Naive B cell (primary cell): ENCODE results near the gene ADIPOR2. TPM values are rescaled to one million over a fixed set of nuclear protein-coding genes. Genes with fewer than 3 reads are reported as not detected.

Experiments
- ATAC-seq, 2 donors: fragments of 150-1000 bp; cut with Tn5 transposase; 2 replicates each; pipeline ENCODE4 v1.10.0; 2021; ENCODE audit warnings: low read depth in 2 of 2, mild to moderate bottlenecking in 2 of 2, moderate library complexity in 2 of 2
- DNase-seq: peaks from one replicate; pipeline ENCODE4 v3.0.0; 2022
- H3K27ac Mint-ChIP-seq, 6 donors: one replicate each; pipeline ENCODE4 v1.8.0; 2020 to 2022; ENCODE audit warnings: mild to moderate bottlenecking in 6 of 6, mixed read lengths in 6 of 6, moderate library complexity in 5 of 6, inconsistent platforms in 2 of 6
- H3K27me3 Mint-ChIP-seq, 3 donors: one replicate each; pipeline ENCODE4 v1.8.0; 2021 to 2022; ENCODE audit warnings: mixed read lengths in 3 of 3, mild to moderate bottlenecking in 1 of 3
- H3K36me3 Mint-ChIP-seq, 2 donors: one replicate each; pipeline ENCODE4 v1.8.0; 2020 to 2022; ENCODE audit warnings: mixed read lengths in 2 of 2, inconsistent platforms in 1 of 2, mild to moderate bottlenecking in 1 of 2
- H3K4me1 Mint-ChIP-seq, 3 donors: one replicate each; pipeline ENCODE4 v1.8.0; 2020 to 2022; ENCODE audit warnings: mixed read lengths in 3 of 3, inconsistent platforms in 1 of 3, mild to moderate bottlenecking in 1 of 3, moderate library complexity in 1 of 3
- H3K4me3 Mint-ChIP-seq, 8 donors: one replicate each; pipeline ENCODE4 v1.8.0; 2020 to 2022; ENCODE audit warnings: mild to moderate bottlenecking in 8 of 8, mixed read lengths in 8 of 8, moderate library complexity in 8 of 8, inconsistent platforms in 2 of 8
- H3K9me3 Mint-ChIP-seq, 7 donors: one replicate each; pipeline ENCODE4 v1.8.0; 2020 to 2022; ENCODE audit warnings: mixed read lengths in 7 of 7, mild to moderate bottlenecking in 5 of 7, inconsistent platforms in 2 of 7, moderate library complexity in 1 of 7
- polyA plus RNA-seq, 6 donors: library from polyadenylated mRNA; unstranded; fragments of 300-500 nt; fragmentation: Illumina TruSeq; gene quantifications; one replicate each; pipeline ENCODE4 v1.2.3, GENCODE V29; 2021; ENCODE audit warnings: low read depth in 6 of 6

ADIPOR2 gene
- polyA plus RNA-seq, 6 donors from 2014 or later = 2.4 to 4.2 (median 3.7) TPM

DNA sequence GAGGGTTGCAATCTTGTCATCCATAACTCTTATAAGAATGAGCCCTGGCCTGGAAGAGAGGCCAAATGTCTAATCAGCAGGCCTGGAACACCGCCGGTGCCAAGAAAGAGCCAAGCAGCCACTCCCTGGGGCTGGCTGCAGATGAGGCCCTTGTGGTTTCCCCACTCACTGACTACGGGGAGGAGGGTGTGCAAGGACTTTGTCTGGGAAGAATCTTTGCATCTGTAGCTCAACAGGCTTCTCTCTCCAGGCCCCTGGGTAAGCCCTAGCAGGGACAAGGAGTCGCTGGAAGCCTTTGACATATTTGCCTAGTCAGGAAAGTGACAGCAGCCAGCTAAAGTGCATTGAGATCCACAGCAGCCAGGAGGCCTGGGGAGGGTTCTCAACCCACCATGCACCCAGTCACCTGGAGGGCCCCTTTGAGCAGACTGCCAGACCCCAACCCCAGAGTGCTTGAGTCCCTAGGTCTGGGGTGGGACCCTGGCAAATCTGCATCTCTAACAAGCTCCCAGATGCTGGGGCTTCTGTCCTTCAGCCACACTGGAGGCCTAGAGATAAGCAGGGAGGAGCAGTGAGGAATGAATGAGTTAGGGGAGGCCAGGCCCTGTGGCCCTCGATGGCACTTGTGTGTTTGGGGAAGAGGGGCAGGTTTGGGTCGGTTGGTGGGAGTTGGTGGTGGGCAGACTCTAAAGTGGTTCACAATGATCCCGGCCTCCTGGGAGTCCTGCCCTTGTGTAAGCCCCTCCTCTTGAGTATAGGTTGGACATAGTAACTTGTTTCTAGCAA, 115.6 kb downstream of the ADIPOR2 start:
- H3K9me3 Mint-ChIP-seq = peaks cover 0 to 4% (median 0%) of the 10 kb centered on the region in 7 donors
- DNase-seq (no peak), ATAC-seq (no peak)
- no peaks in the 10 kb centered on the region for H3K36me3 Mint-ChIP-seq
- peaks cover 5 to 17% (median 12%) of the 10 kb centered on the region in 3 donors for H3K4me1 Mint-ChIP-seq
- peaks cover 0 to 13% (median 13%) of the 10 kb centered on the region in 3 donors for H3K27me3 Mint-ChIP-seq
- H3K27ac Mint-ChIP-seq = peak overlapping the region in 1 of 6 donors; percentile 24
- H3K4me3 Mint-ChIP-seq = no peak overlapping the region

DNA sequence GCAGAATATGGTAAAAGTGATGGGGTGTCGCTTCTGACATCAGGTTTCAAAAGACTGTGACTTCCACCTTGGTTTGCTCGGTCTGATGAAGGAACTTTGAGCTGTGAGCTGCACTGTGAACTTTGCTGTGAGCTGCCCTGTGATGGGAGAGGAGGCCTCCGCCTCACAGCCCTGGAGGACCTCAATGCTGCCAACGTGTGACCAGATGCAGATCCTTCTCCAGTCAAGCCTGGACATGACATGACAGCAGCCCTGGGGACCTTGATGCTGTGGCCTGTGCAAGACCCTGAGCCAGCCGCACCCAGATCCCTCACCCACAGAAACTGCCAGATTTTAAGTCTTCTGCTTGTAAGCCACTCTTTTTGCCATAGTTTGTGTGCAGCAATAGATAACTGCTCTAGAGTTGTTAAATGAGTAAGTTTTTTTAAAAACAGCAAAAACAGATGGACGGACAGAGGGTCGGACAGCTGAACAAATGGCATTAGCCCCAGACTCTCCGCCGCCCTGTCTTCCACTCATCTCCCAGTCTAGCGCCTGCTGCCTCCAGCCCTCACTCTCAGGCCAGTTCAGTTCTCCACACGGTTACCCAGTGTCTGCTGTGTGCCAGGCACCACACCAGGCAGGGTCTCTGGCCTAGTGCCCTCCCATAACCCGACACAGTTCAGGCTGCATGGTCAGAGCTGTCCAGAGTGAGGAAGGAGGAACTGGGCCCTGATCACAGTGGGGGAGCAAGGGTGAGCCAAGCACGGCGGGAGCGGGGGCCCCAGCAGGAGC, 116.4 kb downstream of the ADIPOR2 start:
- H3K27ac Mint-ChIP-seq = no peak overlapping the region
- H3K36me3 Mint-ChIP-seq = no peaks in the 10 kb centered on the region
- no peak for DNase-seq
- peak overlapping the region in 1 of 8 donors; percentile 74 for H3K4me3 Mint-ChIP-seq
- H3K9me3 Mint-ChIP-seq = peaks cover 0 to 4% (median 0%) of the 10 kb centered on the region in 7 donors
- peaks cover 0 to 17% (median 13%) of the 10 kb centered on the region in 3 donors for H3K27me3 Mint-ChIP-seq
- H3K4me1 Mint-ChIP-seq = peaks cover 9 to 17% (median 9%) of the 10 kb centered on the region in 3 donors
- ATAC-seq = no peak

DNA sequence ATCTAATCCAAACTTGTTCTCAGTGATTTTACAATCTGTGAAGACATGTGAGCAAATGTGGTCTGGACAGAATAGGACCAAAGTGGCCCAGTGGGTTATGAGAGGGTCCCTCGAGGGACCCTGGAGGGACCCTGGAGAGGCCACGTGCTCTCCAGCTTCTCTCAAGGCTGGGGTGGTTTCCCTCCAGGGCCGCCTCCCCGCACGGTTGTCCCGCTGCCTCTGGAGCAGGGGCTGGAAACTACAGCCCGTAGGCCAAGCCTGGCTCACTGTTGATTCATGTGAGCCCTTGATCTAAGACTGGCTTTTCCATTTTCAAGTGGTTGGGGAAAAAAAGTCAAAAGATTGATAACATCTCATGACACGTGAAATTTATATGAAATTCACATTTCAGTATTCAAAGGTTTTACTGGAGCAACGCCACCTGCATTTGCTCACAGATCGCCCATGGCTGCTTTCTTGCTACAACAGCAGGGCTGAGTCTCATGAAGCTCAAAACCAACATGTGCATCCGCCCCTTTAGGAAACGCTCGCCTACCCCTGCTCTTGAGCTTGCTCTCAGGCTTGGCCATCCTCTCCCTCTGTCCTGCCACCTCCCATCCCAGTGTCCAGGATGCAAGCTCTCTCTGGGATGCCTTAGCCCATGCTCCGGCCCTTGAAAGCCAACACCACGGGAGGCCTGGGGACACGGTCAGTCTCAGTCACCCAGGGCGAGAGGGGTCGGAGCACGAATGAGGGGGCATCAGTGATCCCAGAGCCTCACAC, 117.3 kb downstream of the ADIPOR2 start:
- H3K4me3 Mint-ChIP-seq = no peak overlapping the region
- H3K27me3 Mint-ChIP-seq = peaks cover 0 to 18% (median 17%) of the 10 kb centered on the region in 3 donors
- H3K9me3 Mint-ChIP-seq = peaks cover 0 to 4% (median 0%) of the 10 kb centered on the region in 7 donors
- no peak overlapping the region for H3K27ac Mint-ChIP-seq
- no peak for ATAC-seq
- no peaks in the 10 kb centered on the region for H3K36me3 Mint-ChIP-seq
- peaks cover 8 to 17% (median 9%) of the 10 kb centered on the region in 3 donors for H3K4me1 Mint-ChIP-seq
- no peak for DNase-seq

DNA sequence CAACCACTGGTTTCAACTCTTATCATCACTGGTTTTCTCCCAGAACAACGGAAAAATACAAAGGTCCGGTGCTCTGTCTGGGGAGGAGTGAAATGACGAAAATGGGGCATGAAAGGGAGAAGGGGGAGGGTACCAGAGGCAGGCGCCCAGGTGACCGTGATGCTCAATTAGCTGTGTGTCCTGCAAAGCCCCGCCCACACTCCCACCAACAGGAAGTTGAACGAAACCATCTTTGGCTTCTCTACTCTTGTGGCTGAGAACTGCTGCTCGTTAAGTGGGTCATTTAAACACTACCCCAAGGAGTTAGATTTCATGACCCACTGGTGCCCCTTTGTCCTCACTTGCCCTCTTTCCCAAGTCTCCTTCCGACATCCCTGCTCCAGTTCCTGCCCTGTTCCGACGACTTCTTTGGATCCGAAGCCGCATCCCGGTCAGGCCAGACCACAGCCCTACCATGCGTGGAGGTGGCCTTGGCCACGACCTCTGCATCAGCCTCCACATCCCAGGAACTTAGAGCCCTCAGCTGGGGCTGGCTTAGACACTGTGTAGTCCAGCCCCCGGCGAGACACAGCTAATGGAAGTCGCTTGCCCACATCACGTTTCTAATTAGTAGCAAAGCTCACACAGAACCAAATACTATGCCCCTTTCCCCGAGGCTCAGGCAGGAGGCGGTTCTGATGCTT, 118.1 kb downstream of the ADIPOR2 start:
- Mint-ChIP-seq H3K27ac (no peak overlapping the region), H3K4me3 (no peak overlapping the region)
- ATAC-seq = no peak

DNA sequence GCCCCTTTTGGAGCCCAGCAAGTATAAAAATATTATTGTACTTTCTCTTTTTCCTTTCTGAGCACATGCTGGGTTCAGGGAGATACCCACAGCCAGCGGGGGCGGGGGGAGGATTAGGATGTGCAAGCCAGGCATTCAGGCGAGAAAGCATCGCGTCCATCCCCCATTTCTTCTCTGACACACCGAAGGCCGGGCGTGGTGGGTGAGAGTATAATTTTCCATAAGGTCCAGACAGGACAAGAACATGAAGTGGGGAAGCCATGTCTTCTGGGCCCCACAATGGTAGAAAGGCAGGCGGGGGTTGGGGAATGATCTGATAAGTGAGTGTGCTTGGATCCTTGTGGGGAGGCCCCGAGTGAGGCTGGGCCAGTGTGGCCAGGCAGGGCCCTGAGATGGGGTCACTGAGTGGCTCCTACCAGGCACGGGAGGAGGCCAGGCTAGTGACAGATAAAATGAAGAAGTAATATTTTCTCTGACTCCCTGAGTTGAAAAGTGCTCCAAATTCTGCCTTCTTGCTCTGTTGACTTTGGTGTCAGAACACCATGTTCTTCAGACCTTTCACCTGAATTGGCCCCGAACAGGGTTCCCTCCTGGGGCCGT, 118.8 kb downstream of the ADIPOR2 start:
- peaks cover 0 to 2% (median 0%) of the 10 kb centered on the region in 7 donors for H3K9me3 Mint-ChIP-seq
- H3K4me3 Mint-ChIP-seq = no peak overlapping the region
- H3K36me3 Mint-ChIP-seq = no peaks in the 10 kb centered on the region
- ATAC-seq (no peak), DNase-seq (no peak)
- peaks cover 4 to 11% (median 5%) of the 10 kb centered on the region in 3 donors for H3K4me1 Mint-ChIP-seq
- peak overlapping the region in 1 of 6 donors; percentile 39 for H3K27ac Mint-ChIP-seq
- H3K27me3 Mint-ChIP-seq = peaks cover 0 to 22% (median 22%) of the 10 kb centered on the region in 3 donors

More for the DNA sequence above, 118.1 kb downstream of the ADIPOR2 start:
- Mint-ChIP-seq H3K4me1 (peaks cover 8 to 17% (median 9%) of the 10 kb centered on the region in 3 donors), H3K36me3 (no peaks in the 10 kb centered on the region), H3K27me3 (peaks cover 0 to 18% (median 17%) of the 10 kb centered on the region in 3 donors), H3K9me3 (peaks cover 0 to 4% (median 0%) of the 10 kb centered on the region in 7 donors)
- DNase-seq = no peak

DNA sequence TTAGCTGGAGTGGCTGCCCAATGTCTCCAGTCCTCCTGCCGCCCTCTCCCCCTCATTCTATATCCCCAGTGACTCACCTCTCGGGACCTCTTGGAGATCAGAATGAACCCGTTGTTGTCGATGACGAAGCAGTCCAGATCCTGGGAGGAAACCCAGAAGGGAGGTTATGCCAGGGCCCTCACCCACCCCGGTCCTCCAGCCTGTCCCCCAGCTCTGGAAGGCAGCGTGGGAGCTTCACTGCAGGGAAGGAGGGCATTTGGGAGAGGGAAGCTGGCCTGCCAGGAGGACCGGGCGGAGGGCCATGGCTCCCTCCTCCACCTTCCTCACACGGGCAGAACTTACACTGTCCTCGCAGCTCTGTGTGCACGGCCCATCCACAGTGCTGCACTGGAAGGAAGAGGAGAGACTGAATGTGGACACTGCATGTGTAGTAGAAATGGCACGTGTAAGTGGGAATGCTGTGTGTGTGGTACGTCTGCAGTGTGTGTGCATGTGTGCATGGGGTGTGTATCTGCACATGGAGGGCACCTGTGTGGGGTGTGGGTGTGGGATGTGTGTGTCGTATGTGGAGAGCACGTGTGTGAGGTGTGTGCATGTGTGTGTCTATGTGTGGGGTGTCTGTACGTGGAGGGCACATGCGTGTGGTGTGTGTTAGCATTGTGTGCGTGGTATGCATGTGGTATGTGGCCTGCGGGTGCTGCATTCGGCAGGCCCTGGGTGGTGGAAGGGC, 119.5 kb downstream of the ADIPOR2 start:
- ATAC-seq (no peak), DNase-seq (no peak)
- Mint-ChIP-seq H3K36me3 (no peaks in the 10 kb centered on the region), H3K9me3 (peaks cover 0 to 2% (median 0%) of the 10 kb centered on the region in 7 donors), H3K4me1 (peaks cover 4 to 10% (median 4%) of the 10 kb centered on the region in 3 donors), H3K27ac (no peak overlapping the region), H3K27me3 (peaks cover 0 to 29% (median 28%) of the 10 kb centered on the region in 3 donors), H3K4me3 (peak overlapping the region in 1 of 8 donors; percentile 35)

DNA sequence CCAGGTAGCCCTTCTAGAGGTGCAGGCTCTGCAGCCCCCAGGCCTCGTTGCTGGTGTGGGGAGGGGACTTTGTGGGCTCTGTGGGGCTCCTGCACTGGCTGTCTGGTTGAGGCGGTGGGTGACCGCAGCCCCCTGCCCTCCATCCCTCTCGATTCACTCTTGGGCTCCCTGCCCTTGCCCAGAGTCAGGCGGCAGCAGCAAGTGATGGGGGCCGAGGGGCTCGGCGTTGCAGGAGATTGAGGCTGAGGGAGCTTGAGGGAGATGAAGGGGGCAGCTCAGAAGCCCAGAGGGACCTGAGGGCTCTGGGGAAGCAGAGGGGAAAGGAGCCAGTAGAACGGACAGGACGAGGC, 120.0 kb downstream of the ADIPOR2 start:
- peaks cover 0 to 2% (median 0%) of the 10 kb centered on the region in 7 donors for H3K9me3 Mint-ChIP-seq
- H3K4me1 Mint-ChIP-seq = peaks cover 4 to 10% (median 4%) of the 10 kb centered on the region in 3 donors
- H3K27me3 Mint-ChIP-seq = peaks cover 4 to 34% (median 34%) of the 10 kb centered on the region in 3 donors
- no peak overlapping the region for H3K27ac Mint-ChIP-seq
- no peaks in the 10 kb centered on the region for H3K36me3 Mint-ChIP-seq
- ATAC-seq (no peak), DNase-seq (no peak)
- peak overlapping the region in 1 of 8 donors; percentile 35 for H3K4me3 Mint-ChIP-seq

DNA sequence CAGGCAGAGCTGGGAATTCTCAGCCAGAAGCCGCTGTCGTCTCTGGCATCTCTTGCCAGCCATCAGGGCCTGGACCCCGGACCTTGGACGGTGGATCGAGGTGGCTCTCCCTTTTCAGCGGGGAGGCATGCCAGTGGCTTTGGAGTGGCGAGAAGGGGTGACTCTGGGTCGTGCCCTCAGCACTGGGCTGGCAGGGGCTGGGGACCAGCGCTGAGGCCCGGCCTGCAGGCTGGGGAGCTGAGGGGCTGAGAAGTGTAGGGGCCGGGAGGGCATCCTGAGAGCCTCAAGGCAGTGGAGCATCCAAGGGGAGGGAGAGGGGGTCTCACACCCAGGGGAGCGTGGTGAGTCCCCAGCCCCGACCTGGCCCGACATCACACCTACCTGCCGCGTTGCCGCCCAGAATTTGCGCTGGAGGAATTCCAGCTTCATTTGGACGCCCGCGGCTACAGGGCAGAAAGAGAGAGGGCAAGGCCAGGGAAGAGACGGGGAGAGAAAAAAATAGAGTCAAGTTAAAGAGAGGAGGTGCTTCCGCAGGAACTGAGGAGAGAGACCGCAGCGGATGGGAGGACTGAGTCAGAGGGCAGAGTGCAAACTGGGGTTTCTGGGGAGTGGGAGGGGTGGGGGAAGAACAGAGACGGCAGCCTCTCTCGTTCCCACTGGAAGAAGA, 120.5 kb downstream of the ADIPOR2 start:
- Mint-ChIP-seq H3K36me3 (no peaks in the 10 kb centered on the region), H3K27me3 (peaks cover 6 to 38% (median 36%) of the 10 kb centered on the region in 3 donors), H3K4me1 (peaks cover 4 to 10% (median 4%) of the 10 kb centered on the region in 3 donors), H3K9me3 (peaks cover 0 to 2% (median 0%) of the 10 kb centered on the region in 7 donors), H3K4me3 (no peak overlapping the region), H3K27ac (peak overlapping the region in 1 of 6 donors; percentile 67)
- ATAC-seq (no peak), DNase-seq (no peak)

DNA sequence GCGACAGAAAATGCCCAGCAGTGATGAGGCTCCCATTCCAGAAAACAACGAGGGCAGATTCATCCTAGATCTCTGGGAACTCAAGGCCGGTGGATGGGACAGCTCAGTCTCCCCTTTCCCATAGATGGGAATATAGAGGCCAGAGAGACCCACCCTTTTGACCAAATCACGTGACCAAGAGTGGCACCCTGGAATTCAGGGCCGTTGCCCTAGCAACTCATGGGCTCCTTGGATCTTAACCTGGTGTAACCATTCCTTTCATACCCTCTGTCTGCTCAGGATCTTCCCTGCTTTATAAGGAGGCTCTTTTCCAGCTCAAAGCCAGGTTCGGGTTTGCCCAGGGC, 121.0 kb downstream of the ADIPOR2 start:
- ATAC-seq (no peak), DNase-seq (no peak)
- Mint-ChIP-seq H3K27ac (no peak overlapping the region), H3K36me3 (no peaks in the 10 kb centered on the region), H3K4me1 (peaks cover 4 to 10% (median 4%) of the 10 kb centered on the region in 3 donors), H3K4me3 (no peak overlapping the region), H3K9me3 (peaks cover 0 to 2% (median 0%) of the 10 kb centered on the region in 7 donors), H3K27me3 (peaks cover 11 to 41% (median 36%) of the 10 kb centered on the region in 3 donors)

DNA sequence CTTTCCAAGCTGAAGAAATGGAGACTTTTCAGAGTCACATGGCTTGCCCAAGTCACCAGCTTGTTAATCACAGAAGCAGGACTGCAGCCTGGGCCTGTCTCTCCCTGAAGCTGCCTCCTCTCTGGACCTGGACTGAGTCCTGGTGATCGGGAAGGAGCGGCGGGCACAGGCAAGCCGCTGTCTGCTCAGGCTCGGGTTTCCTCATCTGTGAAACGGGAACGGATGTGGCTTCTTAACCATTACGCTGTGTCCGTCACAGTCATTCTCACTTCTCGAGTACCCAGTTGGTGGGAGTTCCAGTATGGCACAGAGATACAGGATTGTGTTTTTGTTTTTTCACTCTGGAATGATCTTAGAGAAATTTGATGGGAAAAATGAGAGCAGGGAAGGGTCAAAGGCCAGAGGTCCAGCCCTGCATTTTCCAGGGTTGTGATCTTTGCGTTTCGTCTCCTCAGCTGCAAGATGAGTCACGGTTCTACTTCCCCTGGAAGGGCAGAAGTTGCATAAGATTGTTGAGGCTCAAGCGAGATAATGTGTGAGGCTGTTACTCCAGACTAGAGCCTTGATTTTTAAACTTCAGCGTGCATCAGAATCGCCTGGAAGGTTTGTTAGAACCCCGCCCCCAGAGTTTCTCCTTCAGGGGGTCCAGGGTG, 121.9 kb downstream of the ADIPOR2 start:
- Mint-ChIP-seq H3K4me1 (peaks cover 4 to 10% (median 4%) of the 10 kb centered on the region in 3 donors), H3K36me3 (no peaks in the 10 kb centered on the region), H3K27me3 (peaks cover 11 to 41% (median 36%) of the 10 kb centered on the region in 3 donors), H3K9me3 (peaks cover 0 to 2% (median 0%) of the 10 kb centered on the region in 7 donors), H3K4me3 (no peak overlapping the region), H3K27ac (peak overlapping the region in 1 of 6 donors; percentile 34)
- no peak for DNase-seq
- ATAC-seq = no peak

DNA sequence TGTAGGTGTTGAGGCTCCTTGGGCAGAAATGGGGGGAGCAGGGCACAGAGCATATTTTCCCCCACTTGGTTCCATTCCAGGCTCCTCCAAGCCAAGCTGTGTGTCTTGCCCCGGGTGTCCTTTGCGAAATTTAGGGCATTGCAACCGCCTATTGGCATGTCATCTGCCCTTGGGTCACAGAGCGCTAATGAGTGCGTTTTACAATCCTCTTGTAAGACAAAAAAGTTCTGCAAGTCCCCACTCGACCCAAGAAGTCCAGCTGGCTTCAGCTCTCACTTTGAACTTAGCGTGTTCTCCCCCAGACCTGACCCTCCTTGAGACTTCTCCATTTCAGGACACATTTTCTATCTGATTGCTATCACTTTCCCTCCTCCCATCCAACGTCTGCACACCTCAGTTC, 123.4 kb downstream of the ADIPOR2 start:
- ATAC-seq (no peak), DNase-seq (no peak)
- Mint-ChIP-seq H3K9me3 (no peaks in the 10 kb centered on the region), H3K36me3 (no peaks in the 10 kb centered on the region), H3K27ac (no peak overlapping the region), H3K4me3 (no peak overlapping the region), H3K4me1 (peaks cover 4 to 6% (median 4%) of the 10 kb centered on the region in 3 donors), H3K27me3 (peaks cover 12 to 46% (median 43%) of the 10 kb centered on the region in 3 donors)
